ENCODE data around the gene DNAJC13.

GRCh38 chr3:132545471-132545870, 128.2 kb downstream of the DNAJC13 start:
- no peak for TF ChIP-seq GATA2 (IDR thresholded peaks at IDR 0.05; ENCODE audit: low read depth, low read length)
- no peak for TF ChIP-seq GATA3 (IDR thresholded peaks at IDR 0.05; ENCODE audit: low read depth, low read length)

All from SH-SY5Y (cell line).